HK-2 (cell line): ENCODE data around the gene HOXC6.
A peak's percentile ranks its signal among the peaks of the same experiment; 100 is the strongest.

Source experiments
- DNase-seq: peaks from one replicate; pipeline ENCODE4 v3.0.0-alpha.2; 2018; ENCODE audit not compliant: unreplicated experiment

HOXC6 gene

DNA sequence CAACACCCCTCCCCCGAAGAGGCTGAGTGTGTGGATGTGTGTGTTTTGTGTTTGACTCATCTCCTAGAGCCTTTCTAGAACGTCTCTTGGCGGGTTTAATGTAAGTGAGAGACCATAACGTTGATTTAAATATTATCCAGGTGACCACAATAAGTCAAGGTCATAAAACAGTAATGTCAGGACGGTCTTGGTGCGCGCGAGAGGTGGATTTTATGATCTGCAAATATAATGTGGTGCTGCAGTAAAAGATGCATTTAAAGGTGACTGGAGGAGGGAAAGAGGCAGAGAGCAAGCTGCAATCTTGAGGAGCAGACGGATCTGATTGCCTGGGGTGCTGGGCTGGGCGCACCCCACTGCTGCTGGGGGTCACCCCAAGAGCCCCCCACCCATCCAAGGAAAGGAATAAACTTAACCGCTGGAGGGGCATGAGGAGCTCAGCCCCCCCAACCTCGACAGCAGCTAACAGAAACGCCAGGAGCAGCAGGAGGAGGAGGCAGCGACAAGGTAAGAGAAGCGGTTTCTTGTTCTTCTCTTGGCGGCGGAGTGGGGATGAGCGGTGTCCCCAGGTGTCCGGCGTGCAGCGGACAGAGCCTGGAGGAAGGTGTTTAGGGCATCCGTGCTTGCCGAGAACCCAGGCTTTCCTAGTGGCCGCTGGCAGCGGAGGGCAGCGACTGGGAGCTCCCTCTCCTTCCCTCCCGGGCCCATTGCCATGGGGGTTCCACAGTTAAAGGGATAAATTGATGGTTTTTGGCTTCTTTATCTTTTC, 37.7 kb upstream of the HOXC6 start:
- no peak for DNase-seq

DNA sequence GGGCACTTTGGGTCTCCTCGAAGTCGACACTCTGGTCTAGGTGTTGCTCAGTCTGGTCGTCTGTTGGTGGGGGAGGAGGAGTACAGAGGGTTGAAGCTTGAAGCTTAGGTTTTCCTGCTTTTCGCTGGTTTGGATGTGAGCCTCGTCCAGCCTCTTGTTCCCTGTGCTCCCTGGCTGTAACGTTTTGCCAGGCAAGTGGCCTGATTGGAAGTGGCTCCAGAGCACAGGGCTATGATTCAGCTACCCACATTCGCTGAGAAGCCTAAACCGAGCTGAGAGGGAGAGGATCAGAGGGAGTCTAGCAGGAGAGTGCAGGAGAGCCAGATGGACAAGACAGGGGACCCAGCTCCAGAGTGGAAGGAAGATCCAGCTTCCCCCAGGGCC, 37.2 kb upstream of the HOXC6 start:
- no peak for DNase-seq

DNA sequence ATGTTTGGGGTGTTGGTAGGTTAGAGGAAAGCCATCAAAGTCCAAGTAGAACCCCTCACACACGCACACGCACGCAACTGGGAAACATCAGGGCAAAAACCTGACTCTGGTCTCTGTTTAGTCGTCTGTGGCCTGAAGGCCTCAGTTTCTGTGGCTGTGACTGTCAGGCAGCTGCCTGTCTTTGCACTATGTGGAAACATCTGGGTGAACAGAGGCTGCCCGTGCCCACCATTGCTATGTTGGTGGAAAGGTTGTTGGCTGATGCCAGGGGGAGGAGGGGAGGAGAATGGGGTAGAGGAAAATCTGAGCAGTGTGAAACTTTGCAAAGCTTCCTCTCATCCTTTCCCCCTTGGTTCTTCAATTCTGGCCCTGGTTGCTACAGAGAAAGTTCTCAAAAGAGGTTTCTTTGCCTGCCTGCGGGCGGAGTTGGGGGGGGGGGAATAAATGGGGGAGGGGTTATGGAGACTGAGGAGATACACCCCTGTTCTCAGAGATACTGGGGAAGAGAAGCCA, 35.8 kb upstream of the HOXC6 start:
- no peak for DNase-seq

DNA sequence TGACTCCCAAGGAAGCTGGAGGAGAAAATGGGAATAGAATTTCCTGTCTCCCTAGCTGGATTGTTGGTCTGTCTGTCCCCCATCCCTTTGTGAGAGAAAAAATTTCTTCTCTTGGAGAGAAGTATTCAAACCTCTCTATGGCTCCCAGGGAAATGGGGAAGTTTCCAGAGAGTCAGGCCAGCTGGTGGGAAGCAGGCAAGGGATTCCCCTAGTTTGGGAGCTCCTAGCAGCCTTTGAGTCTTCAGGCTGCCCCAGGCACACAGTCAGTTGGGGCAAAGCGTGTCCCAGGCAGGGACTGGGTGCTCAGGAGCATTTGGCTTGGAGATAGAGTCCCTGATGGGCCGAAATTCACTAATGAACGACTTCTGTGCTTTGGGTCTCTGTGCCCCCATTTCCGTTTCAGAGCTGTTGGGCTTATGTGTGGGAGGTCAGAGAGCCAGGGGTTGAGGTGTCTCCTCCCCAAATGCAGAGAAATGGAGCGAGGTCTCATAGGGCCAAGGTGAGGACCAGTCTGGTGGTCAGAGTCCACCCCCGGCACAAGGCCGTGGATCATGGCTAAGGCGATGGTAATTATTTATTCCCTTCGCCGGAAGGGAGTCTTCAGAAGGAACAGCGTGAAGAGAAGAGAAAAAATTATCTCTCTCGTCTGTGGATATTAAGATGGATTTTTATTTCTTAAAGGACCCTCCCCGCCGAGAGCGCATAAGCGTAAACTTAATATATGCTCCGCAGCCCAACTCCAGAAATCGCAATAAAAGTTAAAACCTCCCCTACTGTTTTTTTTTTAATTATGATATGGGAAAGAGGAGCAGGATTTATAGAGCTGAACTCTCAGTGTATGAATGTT, 34.9 kb upstream of the HOXC6 start:
- DNase-seq, result no peak

DNA sequence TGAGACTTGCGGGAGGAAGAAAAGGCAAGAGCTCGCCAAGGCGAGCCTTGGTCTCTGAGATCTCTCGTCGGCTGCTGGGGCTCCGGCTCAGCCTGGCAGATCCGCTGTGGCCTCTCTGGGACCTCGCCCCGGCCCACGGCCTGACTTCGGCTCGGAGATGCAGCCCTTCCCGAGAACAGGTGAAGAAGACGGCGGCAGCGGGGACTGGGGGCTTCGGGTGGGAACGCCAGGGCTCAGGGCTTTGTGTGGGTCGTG, 34.3 kb upstream of the HOXC6 start:
- DNase-seq, result no peak

DNA sequence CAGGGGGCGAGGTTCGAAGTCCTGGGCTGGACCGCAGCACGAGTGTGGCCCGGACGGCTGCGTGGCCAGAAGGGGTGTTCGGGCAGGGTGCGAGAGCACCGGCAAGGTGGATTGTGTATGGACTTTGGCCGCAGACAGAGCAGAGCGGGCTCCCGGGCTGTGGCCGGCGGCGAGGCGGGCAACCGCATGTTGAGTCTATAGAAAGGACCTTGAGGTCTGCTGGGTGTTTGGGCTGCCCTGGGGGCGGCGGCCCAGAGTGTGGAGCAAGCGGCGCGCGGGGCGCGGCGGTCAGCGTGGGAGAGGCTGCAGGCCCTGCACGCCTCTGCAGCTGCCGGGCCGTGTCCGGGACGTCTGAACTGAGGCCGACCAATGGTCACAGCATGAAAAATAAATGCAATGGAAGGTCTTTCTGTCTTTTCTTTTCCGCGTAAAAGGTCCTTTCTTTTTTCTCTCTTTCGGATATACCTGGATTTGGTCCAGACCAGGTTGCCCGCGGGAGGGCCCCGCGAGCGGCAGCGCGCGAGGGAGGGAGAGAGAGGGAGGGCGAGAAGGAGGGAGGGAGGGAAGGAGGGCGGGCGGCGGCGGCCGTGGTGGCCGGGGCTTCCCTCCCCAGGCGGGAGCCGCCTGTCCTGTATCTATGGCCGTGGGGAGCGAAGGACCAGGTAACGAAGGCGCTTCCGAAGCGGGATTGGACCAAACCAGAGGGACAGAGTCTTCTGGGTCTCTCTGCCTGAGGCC, 33.8 kb upstream of the HOXC6 start:
- peak; percentile 57 for DNase-seq

DNA sequence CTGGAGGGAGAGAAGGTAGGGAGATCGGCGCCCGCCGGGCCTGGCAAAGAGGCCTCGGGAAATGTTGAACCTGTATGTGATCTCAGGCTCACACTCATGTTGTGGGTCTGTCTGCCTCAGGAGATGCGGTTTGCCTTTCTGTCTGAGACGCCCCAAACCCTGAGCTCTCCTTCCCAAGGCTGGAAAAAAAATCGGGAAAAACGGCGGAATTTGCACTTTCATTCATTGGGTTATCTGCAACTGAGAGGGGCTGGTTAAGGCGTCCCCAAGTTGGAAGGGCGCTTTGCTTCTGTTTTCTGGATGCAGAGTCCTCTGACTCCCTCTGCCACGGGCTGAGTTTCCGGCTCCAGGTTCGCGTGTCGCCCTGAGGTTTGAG, 33.2 kb upstream of the HOXC6 start:
- no peak for DNase-seq

DNA sequence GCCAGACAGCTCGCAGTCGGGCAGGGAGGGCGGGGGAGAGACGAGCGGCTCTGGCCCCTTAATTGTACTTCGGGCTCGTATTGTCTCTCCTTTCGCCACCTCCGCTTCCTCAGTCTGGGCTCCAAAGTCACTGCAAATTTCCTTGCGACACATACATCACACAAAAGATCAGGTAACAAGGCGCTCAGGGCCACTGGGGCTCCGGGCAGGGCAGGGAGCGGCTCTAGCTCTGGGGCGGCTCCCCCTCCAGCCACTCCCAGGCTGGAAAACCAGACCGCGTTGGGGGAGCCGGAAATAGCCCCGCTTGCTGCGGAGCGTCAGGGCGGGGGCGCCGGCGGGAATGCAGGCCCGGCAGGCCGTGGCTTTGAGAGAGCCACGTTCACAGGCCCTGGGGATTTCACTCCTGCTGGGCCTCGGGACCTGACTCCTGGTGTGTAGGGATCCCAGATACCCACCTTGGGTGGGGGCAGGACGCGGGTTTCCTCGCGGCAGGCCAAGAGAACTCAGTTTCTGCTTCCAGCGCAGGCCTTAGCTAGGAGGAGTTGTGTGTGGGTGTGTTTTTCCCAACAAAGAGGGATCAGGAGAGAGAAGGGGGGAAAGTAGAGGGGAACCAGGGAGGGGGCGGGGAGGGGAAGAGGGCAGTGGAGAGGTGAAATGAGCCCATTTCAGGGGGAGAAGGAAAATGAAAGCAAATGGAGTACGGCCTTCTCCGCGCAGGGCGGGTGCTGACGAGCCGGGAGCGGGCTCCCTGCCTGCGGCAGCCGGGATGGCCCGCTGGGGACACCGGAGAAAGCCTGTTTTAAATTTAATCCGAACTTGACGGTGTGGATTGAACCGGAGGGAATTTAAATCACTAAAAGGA, 32.6 kb upstream of the HOXC6 start:
- DNase-seq, result peak; percentile 84

DNA sequence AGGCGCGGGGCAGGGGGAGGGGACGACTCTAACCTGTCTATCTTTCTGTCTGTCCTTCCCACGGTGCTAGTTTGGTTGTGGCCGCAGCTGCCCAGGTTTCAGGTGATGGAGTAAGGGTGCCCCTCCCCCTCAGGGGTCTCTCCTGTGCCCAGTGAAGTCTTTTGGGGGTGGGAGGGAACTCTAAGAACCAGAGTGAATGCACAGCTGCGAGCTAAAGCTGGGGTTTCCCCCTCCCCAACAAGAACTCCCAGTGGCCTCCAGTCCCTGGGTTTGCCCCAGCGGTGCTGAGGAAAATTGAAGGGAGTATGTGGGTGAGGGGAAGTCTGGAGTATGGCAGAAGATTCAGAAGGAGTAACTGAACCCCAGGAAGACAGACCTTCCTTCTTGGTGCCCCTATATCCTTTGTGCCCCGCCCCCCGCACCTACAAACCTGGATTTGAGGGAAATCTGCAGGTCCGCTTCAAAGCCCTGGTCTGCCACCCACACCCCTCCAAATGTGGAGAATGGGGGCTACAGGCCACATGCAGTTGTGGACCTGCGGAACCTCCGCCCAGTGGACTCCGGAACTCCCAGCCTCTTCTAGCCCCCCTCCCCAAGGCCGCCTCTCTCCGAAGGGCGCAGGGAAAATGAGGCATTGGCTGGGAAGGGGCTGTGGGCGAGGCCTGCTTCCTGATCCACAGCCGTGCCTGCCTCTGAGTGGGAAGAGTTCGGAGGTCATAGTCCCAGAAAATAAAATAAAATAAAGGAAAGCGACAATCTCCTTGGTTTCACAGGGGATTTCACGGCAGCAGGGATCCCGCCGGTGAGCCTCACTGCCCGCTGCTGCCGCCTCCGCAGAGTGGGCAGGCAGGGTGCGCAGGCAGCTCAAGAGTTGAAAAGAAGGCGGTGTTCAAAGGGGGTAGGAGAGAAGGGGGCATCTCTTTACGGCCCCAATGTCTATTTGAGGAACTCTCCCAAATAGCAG, 31.7 kb upstream of the HOXC6 start:
- DNase-seq, result no peak

DNA sequence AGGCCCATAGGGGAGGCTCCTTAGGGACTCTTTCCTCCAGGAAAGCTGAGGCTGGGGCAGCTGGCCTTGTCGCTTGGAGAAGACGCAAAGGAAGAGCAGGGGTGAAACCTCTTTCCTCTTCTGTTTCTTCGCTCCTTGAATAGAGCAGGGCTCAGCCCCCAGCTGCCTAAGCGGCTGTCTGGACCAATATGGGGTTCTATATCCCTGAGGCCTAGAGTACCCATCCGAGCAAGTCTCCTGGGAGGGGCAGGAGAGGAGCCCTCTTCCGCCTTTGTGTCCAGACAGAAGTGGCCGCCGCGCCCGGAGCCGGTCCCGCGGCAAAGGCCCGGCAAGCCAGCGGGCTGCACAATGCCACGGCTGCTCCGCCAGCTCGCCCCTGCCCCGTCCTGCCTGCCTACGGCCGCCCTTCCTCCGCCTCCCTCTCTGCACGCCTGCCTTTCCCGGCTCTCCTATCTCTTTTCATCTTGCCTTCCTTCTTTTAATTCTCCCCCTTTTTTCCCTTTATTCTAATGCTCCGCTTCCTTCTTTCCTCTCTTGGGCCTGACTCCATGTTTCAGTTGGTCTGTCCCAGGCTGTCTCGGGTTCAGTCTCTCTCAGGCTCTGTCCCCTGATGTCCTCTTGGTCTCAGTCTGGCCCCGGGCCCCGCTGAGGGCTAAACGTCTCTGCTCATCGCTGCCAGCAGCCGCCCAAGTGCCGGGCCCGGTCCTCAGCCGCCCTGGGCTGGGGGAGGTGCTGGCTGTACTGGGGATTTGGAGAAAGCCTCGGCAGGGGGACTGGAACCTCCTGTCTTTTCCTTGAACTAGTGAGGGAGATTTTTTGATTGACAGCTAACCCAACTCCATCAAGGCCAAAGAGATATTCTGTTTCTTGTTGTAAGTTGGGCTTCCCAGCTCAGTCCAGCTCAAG, 30.8 kb upstream of the HOXC6 start:
- DNase-seq, result no peak

DNA sequence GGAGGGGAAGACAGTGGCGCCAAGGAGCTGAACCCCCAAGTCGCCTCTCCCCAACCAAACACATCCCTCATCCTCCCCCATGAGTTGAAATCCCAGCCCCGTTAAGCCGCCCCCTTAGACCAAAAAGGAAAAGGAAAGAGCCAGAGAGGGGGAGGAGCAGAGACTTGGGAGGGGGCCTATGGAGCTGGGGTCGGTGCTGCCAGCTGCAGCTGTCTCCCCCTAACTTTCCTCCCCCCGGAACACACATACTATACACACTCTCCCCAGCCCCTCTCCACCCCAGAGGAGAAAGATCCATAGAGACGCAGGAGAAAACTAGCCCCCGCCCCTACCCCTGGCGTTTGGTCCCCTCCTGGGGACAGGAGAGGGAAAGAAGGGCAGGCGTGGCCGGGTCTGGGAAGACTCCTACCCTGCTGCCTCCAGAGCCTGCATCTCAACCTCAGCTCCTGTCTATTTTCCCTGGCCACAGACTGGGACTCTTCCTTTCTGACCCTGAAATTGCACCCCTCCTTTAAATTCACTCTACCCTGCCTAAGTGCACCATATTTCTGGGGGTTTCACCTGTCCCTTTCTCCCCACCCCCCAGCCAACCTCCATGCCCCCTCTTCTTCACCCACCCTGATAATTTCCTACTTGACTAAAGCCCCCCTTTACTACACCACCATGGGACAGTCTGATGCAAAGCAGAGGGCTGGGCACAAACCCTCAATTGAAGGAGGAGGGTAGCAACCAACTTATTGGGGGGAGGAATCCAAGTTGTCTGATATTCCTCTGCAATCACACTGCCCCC, 29.9 kb upstream of the HOXC6 start:
- no peak for DNase-seq

DNA sequence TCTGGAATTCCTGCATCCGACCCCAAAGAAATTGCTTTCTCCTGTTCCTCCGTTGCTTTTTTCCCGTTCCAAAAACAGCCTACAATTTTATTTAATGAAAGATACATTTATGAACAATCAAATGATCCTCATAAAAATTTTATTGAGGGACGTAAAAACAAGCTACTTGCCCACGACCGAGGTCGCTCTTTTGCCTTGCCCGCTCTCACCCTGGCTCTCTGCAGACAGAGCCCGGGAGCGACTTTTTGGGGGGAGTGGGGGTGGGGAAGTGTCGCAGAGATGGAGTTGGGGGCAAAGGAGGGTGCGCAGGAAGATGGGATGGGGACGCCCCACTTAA, 29.4 kb upstream of the HOXC6 start:
- DNase-seq, result no peak

DNA sequence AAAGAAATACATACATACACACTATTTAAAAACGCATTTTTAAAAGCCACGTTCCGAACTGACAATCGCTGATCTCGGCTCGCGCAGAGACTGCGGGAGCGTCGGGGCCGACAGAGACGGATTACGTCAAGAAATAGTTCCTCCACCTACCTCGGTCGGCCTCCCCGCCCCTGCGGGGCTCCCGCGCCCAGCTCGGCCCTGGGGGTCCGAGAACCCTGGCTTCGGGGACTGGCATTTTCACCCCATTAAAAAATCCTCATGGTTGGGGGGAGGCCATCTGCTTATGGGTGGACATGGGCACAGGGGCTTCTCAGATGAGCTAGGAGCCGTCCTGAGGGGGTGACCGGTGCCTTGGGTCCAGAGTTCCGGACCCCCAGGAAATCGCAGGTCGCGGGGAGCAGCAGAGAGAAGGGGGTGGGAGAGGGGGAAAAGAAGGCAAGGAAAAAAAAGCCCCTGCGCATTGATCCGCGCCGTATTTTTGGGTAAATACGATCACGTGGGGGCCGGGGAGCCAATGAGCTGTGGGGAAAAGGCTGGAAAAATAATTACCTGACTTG, 28.6 kb upstream of the HOXC6 start:
- peak; percentile 75 for DNase-seq

DNA sequence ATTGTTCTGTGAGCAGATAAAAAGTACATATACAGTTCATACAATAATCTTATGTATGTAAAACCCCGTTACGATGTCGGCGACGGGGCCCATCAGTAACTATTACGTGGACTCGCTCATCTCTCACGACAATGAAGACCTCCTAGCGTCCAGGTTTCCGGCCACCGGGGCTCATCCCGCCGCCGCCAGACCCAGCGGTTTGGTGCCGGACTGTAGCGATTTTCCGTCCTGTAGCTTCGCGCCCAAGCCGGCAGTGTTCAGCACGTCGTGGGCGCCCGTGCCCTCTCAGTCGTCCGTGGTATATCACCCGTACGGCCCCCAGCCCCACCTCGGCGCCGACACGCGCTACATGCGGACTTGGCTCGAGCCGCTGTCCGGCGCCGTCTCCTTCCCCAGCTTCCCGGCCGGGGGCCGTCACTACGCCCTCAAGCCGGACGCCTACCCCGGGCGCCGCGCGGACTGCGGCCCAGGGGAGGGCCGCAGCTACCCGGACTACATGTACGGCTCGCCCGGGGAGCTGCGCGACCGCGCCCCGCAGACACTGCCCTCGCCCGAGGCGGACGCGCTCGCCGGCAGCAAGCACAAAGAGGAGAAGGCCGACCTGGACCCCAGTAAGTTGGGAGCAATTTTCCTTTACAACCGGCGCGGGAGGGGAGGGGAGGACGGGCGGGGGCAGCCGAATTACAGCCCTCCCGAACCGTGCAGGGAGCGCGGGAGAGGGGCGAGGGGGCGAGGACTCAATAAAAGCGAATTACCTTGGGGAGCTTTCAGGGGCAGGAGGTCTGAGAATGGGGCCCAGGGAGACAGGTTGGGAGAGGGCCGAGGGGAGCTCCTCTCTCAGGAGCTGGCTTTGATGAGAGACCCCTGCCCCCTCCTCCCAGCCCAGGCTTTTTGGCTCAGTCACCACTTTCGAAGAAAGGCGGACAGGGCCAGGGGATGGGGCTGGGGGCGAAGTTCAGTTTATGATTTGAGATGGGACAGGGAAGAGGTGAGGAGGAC, 27.8 kb upstream of the HOXC6 start, which contains the start of gene HOXC9:
Gene HOXC9, plus strand, starts transcription at position 46 of the 999 bp plus-strand sequence. Its CDS starts 28 bp downstream, at position 74.
- DNase-seq, result peak; percentile 65

DNA sequence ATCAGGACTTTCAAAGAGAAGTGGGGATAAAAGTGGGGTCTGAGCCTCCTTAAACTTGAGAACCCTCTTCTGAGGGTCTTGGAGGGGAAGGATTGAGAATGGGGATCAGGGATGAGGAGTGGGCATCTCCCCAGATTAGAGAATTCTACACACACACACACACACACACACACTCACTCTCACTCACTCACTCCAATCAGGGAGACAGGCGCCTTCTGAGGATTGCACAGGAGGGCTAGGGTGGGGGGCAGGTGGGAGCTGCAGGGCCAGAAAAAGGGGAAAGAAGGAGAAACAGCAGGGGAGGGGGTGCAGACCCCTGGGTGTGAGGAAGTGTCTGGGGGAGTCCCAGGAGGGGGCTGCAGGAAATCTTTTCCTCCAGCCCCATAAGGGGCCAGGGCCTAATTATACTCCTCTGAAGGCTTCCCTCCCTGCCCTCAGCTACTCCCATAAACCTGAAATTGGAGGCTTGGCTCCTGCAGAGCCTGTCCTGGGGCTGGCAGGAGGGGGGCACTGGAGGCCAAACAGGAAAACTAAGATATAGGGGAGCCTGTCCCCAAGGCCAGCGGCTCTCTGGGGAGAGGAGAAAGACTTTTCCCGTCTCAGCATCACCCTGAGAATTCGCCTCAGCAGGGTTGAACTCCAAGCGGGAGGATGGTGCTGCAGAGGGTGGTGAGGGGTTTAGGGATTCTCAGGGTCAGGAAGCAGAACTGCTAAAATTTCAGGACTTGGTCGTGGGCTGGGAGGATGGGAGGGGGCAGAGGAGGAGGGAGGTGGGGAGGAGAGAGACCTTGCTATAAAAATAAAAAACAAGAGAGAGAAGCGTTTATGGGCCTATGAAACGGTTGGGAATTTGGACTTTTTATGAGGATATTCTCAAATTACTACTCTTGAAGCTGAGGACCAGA, 26.7 kb upstream of the HOXC6 start:
- no peak for DNase-seq
